Transverse colon (tissue), 4 donors: ENCODE measurements around the gene C20orf173.

ENCODE experiments used
- CTCF ChIP-seq, 5 experiments: fragments of 200-600 bp in 3 of 5; fragments of 450-650 bp in 2 of 5; sonication (generic) in 3 of 5; IDR thresholded peaks; 1 replicate in 2 of 5; 2 replicates in 3 of 5; pipeline ENCODE4 v1.5.1; 2016 to 2017; ENCODE audit warnings: antibody characterized with exemption in 5 of 5, inconsistent platforms in 3 of 5, mild to moderate bottlenecking in 2 of 5, moderate library complexity in 1 of 5
- EP300 ChIP-seq: sonication (generic); formaldehyde crosslinking; IDR thresholded peaks from one replicate; pipeline ENCODE4 v1.6.1; 2017; ENCODE audit warnings: antibody characterized with exemption, low read depth
- POLR2A ChIP-seq: fragments of 450-650 bp; IDR thresholded peaks from one replicate; pipeline ENCODE4 v1.6.1; 2016; ENCODE audit warnings: antibody characterized with exemption, mild to moderate bottlenecking, moderate library complexity
- POLR2AphosphoS5 ChIP-seq, 3 donors: sonication (generic); formaldehyde crosslinking; IDR thresholded peaks; one replicate each; pipeline ENCODE4 v1.6.1; 2016; ENCODE audit warnings: antibody characterized with exemption in 3 of 3

- no peak for TF ChIP-seq CTCF (IDR thresholded peaks at IDR 0.05)
- no peak for TF ChIP-seq POLR2A
- TF ChIP-seq POLR2AphosphoS5 (IDR thresholded peaks at IDR 0.05), result no peak
- TF ChIP-seq EP300, result no peak
Measured at GRCh38 chr20:35579196-35579595, 49.7 kb upstream of the C20orf173 start.
